Calu3 (cell line): ENCODE results near the gene PSMD6. TPM values are rescaled to one million over a fixed set of nuclear protein-coding genes. Genes with fewer than 3 reads are reported as not detected.

Experiments
- BruUV-seq: library from RNA; stranded (reverse); fragments of 400-500 nt; replicated peaks from 2 replicates; lab custom pipeline; 2021; lab: Mats Ljungman, UMichigan
- CTCF ChIA-PET: fragments of 300-600 bp; sonication (Branson Sonifier 250); formaldehyde crosslinking; loops from one replicate; lab custom pipeline; 2022; ENCODE audit warnings: antibody characterized with exemption; lab: Charles Lee
- DNase-seq: peaks from one replicate; pipeline ENCODE4 v3.0.0; 2022
- H3K27ac Mint-ChIP-seq: one replicate; pipeline ENCODE4 v1.8.0; 2022; ENCODE audit warnings: mixed read lengths; ENCODE audit not compliant: unreplicated experiment
- H3K27me3 Mint-ChIP-seq: one replicate; pipeline ENCODE4 v1.8.0; 2022; ENCODE audit warnings: mixed read lengths; ENCODE audit not compliant: unreplicated experiment
- H3K36me3 Mint-ChIP-seq: one replicate; pipeline ENCODE4 v1.8.0; 2022; ENCODE audit warnings: mild to moderate bottlenecking, moderate library complexity, mixed read lengths; ENCODE audit not compliant: insufficient read depth, unreplicated experiment
- H3K4me1 Mint-ChIP-seq: one replicate; pipeline ENCODE4 v1.8.0; 2022; ENCODE audit warnings: mild to moderate bottlenecking, low read depth, mixed read lengths; ENCODE audit not compliant: unreplicated experiment
- H3K4me3 Mint-ChIP-seq: one replicate; pipeline ENCODE4 v1.8.0; 2022; ENCODE audit warnings: mild to moderate bottlenecking, low read depth, moderate library complexity, mixed read lengths; ENCODE audit not compliant: unreplicated experiment
- H3K9me3 Mint-ChIP-seq: one replicate; pipeline ENCODE4 v1.8.0; 2022; ENCODE audit warnings: low read depth, mixed read lengths; ENCODE audit not compliant: unreplicated experiment
- CTCF ChIP-seq: fragments of 200-600 bp; IDR thresholded peaks from one replicate; pipeline ENCODE4 v1.8.0; 2022; ENCODE audit warnings: antibody characterized with exemption; ENCODE audit not compliant: unreplicated experiment
- intact Hi-C: fragments of 100-400 bp; cut with micrococcal nuclease; formaldehyde crosslinking; loops from one replicate; pipeline ENCODE4 v1.10.0; 2022; ENCODE audit not compliant: unreplicated experiment
- total RNA-seq: library from RNA; stranded (reverse); gene quantifications from 2 replicates; pipeline ENCODE4 v1.2.3, GENCODE V29; 2022

The PSMD6 gene
- total RNA-seq, 1 experiment from 2014 or later = 73.3 TPM

DNA sequence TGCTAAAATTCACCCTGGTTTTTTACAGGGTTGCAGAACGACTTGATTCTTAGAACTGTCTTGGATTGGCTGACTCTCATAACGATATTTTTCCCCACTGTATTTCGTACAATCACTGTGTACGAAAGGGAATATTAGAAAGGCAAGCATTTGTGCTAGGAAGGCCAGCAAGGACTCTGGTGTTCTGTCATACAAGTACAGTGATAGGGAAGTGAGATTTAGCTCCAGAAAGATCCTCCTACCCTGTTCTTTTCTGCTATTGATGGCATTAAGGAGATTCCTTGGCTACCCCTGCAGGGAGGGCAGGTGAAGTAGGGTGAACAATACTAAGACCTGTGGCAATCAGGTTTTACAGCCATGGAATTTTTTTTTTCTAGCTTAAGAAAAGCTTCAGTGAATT, 57.3 kb downstream of the PSMD6 start:
- no TSS peak for BruUV-seq
- intact Hi-C loops = loop anchor here (10.0 kb wide), 1 partner anchor 101 kb away; the partner anchor contains the start of genes ATXN7 and THOC7
- Mint-ChIP-seq H3K4me3 (no peak overlapping the region), H3K27ac (no peak overlapping the region), H3K27me3 (no peaks in the 10 kb centered on the region), H3K4me1 (peaks cover 29% of the 10 kb centered on the region), H3K36me3 (no peaks in the 10 kb centered on the region), H3K9me3 (no peaks in the 10 kb centered on the region)
- TF ChIP-seq CTCF = no peak
- no peak for DNase-seq
- CTCF ChIA-PET = no interaction called here

- no TSS peak for BruUV-seq
- DNase-seq = no peak
- no peak overlapping the region for H3K4me3 Mint-ChIP-seq
- peaks cover 38% of the 10 kb centered on the region for H3K4me1 Mint-ChIP-seq
- TF ChIP-seq CTCF = no peak
- no peaks in the 10 kb centered on the region for H3K27me3 Mint-ChIP-seq
- intact Hi-C loops = loop anchor here (5.0 to 10.0 kb wide), 2 partner anchors 53 to 100 kb away; partner anchors contain the start of genes ATXN7, SCAANT1 and THOC7
- peaks cover 7% of the 10 kb centered on the region for H3K36me3 Mint-ChIP-seq
- H3K27ac Mint-ChIP-seq = no peak overlapping the region
- CTCF ChIA-PET = no interaction called here
- no peaks in the 10 kb centered on the region for H3K9me3 Mint-ChIP-seq
Measured at GRCh38 chr3:63964681-63965485, 58.4 kb downstream of the PSMD6 start.

DNA sequence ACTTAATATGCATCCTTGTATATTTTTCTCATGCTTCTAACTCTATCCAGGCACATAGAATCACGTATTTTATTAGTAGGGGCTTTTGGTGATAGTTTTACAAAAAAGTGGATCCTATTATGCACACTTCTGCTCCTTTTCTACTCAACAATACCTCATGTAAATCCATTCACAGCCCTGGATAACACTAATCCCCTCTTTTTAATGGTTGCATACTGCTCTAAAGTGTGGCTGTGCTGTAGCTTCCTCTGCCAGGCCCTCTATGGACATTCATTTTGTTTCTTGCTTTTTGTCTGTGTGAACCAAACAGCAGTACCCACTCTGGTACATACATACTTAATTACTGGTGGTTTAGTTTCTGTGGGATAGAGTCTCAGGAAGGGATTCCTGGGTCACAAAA, 59.8 kb downstream of the PSMD6 start:
- H3K4me1 Mint-ChIP-seq = peaks cover 29% of the 10 kb centered on the region
- no peak overlapping the region for H3K4me3 Mint-ChIP-seq
- intact Hi-C loops = loop anchor here (5.0 to 10.0 kb wide), 2 partner anchors 51 to 99 kb away; partner anchors contain the start of genes ATXN7, SCAANT1 and THOC7
- no peak overlapping the region for H3K27ac Mint-ChIP-seq
- DNase-seq = no peak
- no peaks in the 10 kb centered on the region for H3K9me3 Mint-ChIP-seq
- CTCF ChIA-PET = interaction anchor here (1.9 kb wide), 1 partner anchor 26 kb away, joined by 7 read pairs; no protein-coding TSS in a partner anchor
- TF ChIP-seq CTCF = no peak
- no TSS peak for BruUV-seq
- H3K36me3 Mint-ChIP-seq = peaks cover 9% of the 10 kb centered on the region
- no peaks in the 10 kb centered on the region for H3K27me3 Mint-ChIP-seq

GRCh38 chr3:63961891-63962290, 61.4 kb downstream of the PSMD6 start:
- Mint-ChIP-seq H3K27ac (no peak overlapping the region), H3K4me3 (no peak overlapping the region), H3K4me1 (peaks cover 13% of the 10 kb centered on the region), H3K9me3 (no peaks in the 10 kb centered on the region), H3K36me3 (peaks cover 9% of the 10 kb centered on the region), H3K27me3 (no peaks in the 10 kb centered on the region)
- intact Hi-C loops = loop anchor here (2.0 to 10.0 kb wide), 3 partner anchors 31 to 97 kb away; partner anchors contain the start of genes ATXN7, SCAANT1 and THOC7
- no TSS peak for BruUV-seq
- TF ChIP-seq CTCF = no peak
- CTCF ChIA-PET = interaction anchor here (0.8 to 1.9 kb wide), 3 partner anchors 15 to 30 kb away, joined by 3 to 7 read pairs (median 4); no protein-coding TSS in a partner anchor
- DNase-seq = no peak

Other genes starting within 250 kb of the PSMD6 start
- gene C3orf49, start 204.2 kb downstream of the PSMD6 start, total RNA-seq = not detected in 2 replicates
- 70.7 and 77.7 TPM in 2 replicates for gene THOC7, start 159.7 kb downstream of the PSMD6 start, total RNA-seq
- gene ATXN7, start 159.6 kb downstream of the PSMD6 start, total RNA-seq = 31.2 and 38.3 TPM in 2 replicates
- gene SCAANT1, start 111.1 kb downstream of the PSMD6 start, total RNA-seq = not detected in 2 replicates
- gene PRICKLE2, start 202.0 kb upstream of the PSMD6 start, total RNA-seq = 1.9 and 4.0 TPM in 2 replicates